ENCODE results near the gene USH1C. TPM values are rescaled to one million over a fixed set of nuclear protein-coding genes. Genes with fewer than 3 reads are reported as not detected.

The USH1C gene
- total and polyA plus RNA-seq, 9 donors = 0.25 to 1.2 (median 1.00) TPM; not detected in 5

GRCh38 chr11:17552041-17552355, 7.8 kb upstream of the USH1C start:
- no peak overlapping the region for H3K4me3 ChIP-seq
- TF ChIP-seq EP300 (IDR thresholded peaks at IDR 0.05) = no peak
- TF ChIP-seq, protein P1, sequence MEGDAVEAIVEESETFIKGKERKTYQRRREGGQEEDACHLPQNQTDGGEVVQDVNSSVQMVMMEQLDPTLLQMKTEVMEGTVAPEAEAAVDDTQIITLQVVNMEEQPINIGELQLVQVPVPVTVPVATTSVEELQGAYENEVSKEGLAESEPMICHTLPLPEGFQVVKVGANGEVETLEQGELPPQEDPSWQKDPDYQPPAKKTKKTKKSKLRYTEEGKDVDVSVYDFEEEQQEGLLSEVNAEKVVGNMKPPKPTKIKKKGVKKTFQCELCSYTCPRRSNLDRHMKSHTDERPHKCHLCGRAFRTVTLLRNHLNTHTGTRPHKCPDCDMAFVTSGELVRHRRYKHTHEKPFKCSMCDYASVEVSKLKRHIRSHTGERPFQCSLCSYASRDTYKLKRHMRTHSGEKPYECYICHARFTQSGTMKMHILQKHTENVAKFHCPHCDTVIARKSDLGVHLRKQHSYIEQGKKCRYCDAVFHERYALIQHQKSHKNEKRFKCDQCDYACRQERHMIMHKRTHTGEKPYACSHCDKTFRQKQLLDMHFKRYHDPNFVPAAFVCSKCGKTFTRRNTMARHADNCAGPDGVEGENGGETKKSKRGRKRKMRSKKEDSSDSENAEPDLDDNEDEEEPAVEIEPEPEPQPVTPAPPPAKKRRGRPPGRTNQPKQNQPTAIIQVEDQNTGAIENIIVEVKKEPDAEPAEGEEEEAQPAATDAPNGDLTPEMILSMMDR (IDR thresholded peaks at IDR 0.05) = no peak
- TF ChIP-seq POLR2A (IDR thresholded peaks at IDR 0.05) = no peak
- no peaks in the 10 kb centered on the region for H3K4me1 ChIP-seq (ENCODE audit: insufficient read depth)
- no peaks in the 10 kb centered on the region for H3K9me3 ChIP-seq
- no peaks in the 10 kb centered on the region for H3K36me3 ChIP-seq
- no peak overlapping the region for H3K27ac ChIP-seq
- intact Hi-C loops (cut with DNase I) = no loop called here
- WGBS, 3 donors = 86 to 89% (median 87%) methylated on average over 4 of the region's 4 CpGs
- H3K27me3 ChIP-seq = no peaks in the 10 kb centered on the region
- DNase-seq = no peak

- H3K36me3 ChIP-seq = no peaks in the 10 kb centered on the region
- no peaks in the 10 kb centered on the region for H3K4me1 ChIP-seq (ENCODE audit: insufficient read depth)
- H3K27ac ChIP-seq = no peak overlapping the region
- no peaks in the 10 kb centered on the region for H3K9me3 ChIP-seq
- no peak overlapping the region for H3K4me3 ChIP-seq
- no peaks in the 10 kb centered on the region for H3K27me3 ChIP-seq
- intact Hi-C loops (cut with DNase I) = no loop called here
- DNase-seq = no peak
- TF ChIP-seq, protein P1 (IDR thresholded peaks at IDR 0.05) = no peak
- TF ChIP-seq POLR2A (IDR thresholded peaks at IDR 0.05) (no peak), EP300 (IDR thresholded peaks at IDR 0.05) (no peak)
- WGBS, 3 donors = 54 to 61% (median 55%) methylated on average over 7 of the region's 7 CpGs
These were observed 7.3 kb upstream of the USH1C start for GRCh38 chr11:17551347-17552040.

- no peaks in the 10 kb centered on the region for H3K4me1 ChIP-seq (ENCODE audit: insufficient read depth)
- no peaks in the 10 kb centered on the region for H3K36me3 ChIP-seq
- TF ChIP-seq, protein P1 (IDR thresholded peaks at IDR 0.05) = no peak
- TF ChIP-seq POLR2A (IDR thresholded peaks at IDR 0.05) (no peak), EP300 (IDR thresholded peaks at IDR 0.05) (no peak)
- H3K9me3 ChIP-seq = no peaks in the 10 kb centered on the region
- DNase-seq = no peak
- intact Hi-C loops (cut with DNase I) = no loop called here
- 48 to 50% (median 49%) methylated on average over 12 of the region's 12 CpGs for WGBS, 3 donors
- no peak overlapping the region for H3K4me3 ChIP-seq
- no peaks in the 10 kb centered on the region for H3K27me3 ChIP-seq
- no peak overlapping the region for H3K27ac ChIP-seq
These were observed 6.5 kb upstream of the USH1C start for GRCh38 chr11:17550450-17551346.

DNA sequence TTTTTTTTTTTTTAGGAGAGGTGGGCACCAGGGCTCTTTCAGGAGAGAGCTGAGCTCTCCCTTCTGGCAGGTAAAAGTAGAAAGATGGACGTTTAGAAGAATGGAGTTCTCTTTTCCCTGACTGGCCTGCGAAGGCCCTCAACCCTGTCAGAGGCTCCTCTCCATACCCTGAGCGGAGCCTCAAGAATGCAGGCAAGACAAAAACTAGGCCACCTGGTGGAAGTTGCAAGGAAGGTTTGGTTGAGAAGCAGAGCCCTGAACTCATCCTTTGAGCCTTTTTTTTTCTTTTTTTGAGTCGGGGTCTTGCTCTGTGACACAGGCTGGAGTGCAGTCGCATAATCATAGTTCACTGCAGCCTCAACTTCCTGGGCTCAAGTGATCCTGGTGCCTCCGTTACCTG, 4.2 kb upstream of the USH1C start:
- DNase-seq = no peak
- TF ChIP-seq, protein P1 (IDR thresholded peaks at IDR 0.05) = no peak
- TF ChIP-seq EP300 (IDR thresholded peaks at IDR 0.05) (no peak), POLR2A (IDR thresholded peaks at IDR 0.05) (no peak)
- Histone ChIP-seq H3K27ac (no peak overlapping the region), H3K4me1 (ENCODE audit: insufficient read depth) (no peaks in the 10 kb centered on the region), H3K27me3 (no peaks in the 10 kb centered on the region), H3K4me3 (no peak overlapping the region), H3K36me3 (no peaks in the 10 kb centered on the region), H3K9me3 (no peaks in the 10 kb centered on the region)
- 69 to 74% (median 71%) methylated on average over 6 of the region's 6 CpGs for WGBS, 3 donors
- intact Hi-C loops (cut with DNase I) = no loop called here

Data from ovary (tissue), 9 donors.